HG02970 (cell line): ENCODE data around the gene NECAB2.

ENCODE experiments used
- ATAC-seq: cut with Tn5 transposase; IDR thresholded peaks from one replicate; pipeline ENCODE4 v1.9.1; 2021; ENCODE audit warnings: mild to moderate bottlenecking, moderate library complexity, moderate number of reproducible peaks; ENCODE audit not compliant: unreplicated experiment, low FRiP score

NECAB2 gene

GRCh38 chr16:83964684-83965443, 3.2 kb upstream of the NECAB2 start:
- no peak for ATAC-seq

DNA sequence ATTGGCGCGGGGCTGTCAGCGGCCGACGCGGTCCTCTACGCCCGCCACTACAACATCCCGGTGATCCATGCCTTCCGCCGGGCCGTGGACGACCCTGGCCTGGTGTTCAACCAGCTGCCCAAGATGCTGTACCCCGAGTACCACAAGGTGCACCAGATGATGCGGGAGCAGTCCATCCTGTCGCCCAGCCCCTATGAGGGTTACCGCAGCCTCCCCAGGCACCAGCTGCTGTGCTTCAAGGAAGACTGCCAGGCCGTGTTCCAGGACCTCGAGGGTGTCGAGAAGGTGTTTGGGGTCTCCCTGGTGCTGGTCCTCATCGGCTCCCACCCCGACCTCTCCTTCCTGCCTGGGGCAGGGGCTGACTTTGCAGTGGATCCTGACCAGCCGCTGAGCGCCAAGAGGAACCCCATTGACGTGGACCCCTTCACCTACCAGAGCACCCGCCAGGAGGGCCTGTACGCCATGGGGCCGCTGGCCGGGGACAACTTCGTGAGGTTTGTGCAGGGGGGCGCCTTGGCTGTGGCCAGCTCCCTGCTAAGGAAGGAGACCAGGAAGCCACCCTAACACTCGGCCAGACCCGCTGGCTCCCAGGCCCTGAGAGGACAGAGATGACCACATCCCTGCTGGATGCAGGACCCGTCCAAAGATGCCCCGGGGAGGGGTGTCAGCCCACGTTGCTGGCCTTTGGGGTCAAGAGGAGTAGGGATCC, 2.4 kb upstream of the NECAB2 start:
- ATAC-seq: no peak

GRCh38 chr16:83966153-83966696, 1.8 kb upstream of the NECAB2 start:
- no peak for ATAC-seq

DNA sequence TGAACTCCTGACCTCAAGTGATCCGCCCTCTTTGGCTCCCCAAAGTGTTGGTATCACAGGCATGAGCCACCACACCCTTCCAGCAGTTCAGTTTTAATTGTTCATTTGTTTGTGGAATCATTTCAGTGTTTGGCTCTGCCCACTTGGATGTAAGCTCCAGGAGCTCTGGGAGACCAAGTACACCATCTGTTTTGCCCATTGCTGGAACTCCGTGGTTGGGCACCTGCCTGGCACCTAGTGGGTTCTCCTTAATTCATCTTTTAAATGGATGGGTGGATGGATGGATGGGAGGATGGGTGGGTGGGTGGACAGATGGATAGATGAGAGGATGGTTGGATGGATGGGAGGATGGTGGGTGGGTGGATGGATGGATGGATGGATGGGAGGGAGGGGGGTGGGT, 953 bp upstream of the NECAB2 start:
- no peak for ATAC-seq

DNA sequence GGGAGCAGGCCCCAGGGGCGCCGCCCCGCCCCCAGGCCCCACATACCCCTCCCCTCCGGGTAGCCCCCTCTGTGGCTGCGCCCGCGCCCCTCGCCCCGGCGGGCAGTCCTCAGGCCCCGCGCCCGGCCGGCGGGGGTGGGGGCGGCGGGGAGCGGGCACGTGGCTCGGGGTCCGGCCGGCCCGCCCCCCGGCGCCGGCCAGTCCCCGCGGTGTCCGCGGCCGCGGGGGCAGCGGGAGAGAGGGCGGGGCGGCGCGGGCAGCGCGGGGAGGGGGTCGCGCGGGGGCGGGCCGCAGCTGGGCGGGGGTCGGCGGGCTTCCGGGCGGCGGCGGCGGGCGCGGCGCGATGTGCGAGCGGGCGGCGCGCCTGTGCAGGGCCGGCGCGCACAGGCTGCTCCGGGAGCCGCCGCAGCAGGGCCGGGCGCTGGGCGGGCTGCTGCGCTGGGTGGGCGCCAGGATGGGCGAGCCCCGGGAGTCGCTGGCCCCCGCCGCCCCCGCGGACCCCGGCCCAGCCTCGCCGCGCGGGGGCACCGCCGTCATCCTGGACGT, 335 bp downstream of the NECAB2 start:
- ATAC-seq: no peak

GRCh38 chr16:83968891-83969649, 1.0 kb downstream of the NECAB2 start:
- ATAC-seq: no peak

GRCh38 chr16:83969771-83970429, 1.9 kb downstream of the NECAB2 start:
- ATAC-seq: no peak

DNA sequence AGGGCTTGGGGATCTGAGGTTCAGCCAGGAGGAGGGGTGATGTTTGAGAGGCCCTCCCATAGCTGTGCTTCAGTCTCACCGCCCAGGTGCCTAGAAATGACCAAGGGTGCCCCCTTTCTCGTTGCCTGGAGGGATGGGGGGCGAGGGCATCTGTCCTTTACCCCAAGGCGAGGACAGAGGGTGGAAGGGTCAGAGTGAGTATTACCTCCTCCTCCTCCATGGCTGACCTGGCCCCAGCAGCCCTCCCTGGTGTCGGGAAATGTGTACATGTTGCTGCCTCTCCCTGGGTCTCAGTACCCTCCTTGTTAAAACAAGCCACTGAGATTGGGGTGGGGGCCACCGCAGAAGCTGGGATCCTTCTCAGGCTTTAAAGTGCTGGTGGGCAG, 2.4 kb downstream of the NECAB2 start:
- ATAC-seq: no peak

GRCh38 chr16:83971165-83972130, 3.4 kb downstream of the NECAB2 start:
- ATAC-seq: no peak

DNA sequence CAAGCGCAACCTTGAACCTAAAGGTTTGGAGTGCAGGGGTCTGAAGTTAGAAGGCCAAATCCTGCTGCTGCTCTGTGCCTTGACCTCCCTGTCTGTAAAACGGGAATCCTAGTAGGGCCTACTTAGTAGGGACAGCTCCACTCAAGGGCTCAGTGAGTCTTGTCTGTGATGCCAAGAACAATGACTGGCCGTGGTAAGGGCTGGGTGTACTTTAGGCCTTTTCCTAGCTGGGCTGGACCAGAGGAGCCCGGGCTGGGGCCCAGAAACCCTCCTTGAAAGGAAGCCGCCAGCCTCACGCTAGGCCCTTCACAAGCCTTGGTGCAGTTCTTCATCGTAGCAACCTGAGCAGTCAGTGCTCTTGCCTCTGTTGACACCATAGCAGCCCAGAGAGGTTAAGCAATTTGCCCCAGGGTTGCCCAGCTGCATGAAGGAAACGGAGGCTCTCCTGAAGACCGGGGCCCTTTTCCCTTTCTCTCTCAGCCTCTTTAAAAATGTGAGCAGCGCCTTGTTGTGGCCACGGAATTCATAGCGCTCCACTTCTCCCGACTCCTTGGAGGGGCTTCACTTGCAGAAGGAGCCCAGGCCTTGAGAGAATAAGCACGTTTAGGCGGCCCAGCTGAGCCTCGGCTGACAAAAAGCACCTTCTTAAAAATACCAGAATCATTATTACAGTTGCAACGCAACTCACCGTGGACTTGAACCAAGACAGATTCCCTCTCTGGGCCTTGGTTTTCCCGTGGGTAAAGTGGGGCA, 4.4 kb downstream of the NECAB2 start:
- ATAC-seq: no peak

GRCh38 chr16:83973077-83973476, 5.0 kb downstream of the NECAB2 start:
- ATAC-seq: no peak

GRCh38 chr16:83973581-83974385, 5.7 kb downstream of the NECAB2 start:
- no peak for ATAC-seq

- ATAC-seq: no peak
Measured at GRCh38 chr16:83974475-83974874, 6.4 kb downstream of the NECAB2 start.

- ATAC-seq: no peak
Measured at GRCh38 chr16:83975590-83976260, 7.7 kb downstream of the NECAB2 start.

GRCh38 chr16:83977056-83977815, 9.2 kb downstream of the NECAB2 start:
- no peak for ATAC-seq

- ATAC-seq: no peak
Measured at GRCh38 chr16:83978401-83978904, 10.4 kb downstream of the NECAB2 start.
